Measurements from ENCODE around the gene DCLRE1A.
"Not testable (repeated sequence)": the region's sequence is repeated elsewhere in the genome, so short reads cannot be mapped to it uniquely, and the experiment has no call there.

DCLRE1A gene

GRCh38 chr10:113849946-113850345 lies 3.9 kb downstream of the DCLRE1A start:
- in situ Hi-C loops (cut with MboI; ENCODE audit: low pct_unique_long_range_greater_than_20kb, low sequenced_read_pairs, unreplicated experiment) = no loop called here
- DNase-seq (ENCODE audit: low spot score) = no peak
- TF ChIP-seq CTCF (IDR thresholded peaks at IDR 0.05; ENCODE audit: extremely low read depth, insufficient read depth, missing control alignments) = no peak

GRCh38 chr10:113849140-113849803 lies 4.6 kb downstream of the DCLRE1A start:
- TF ChIP-seq CTCF (IDR thresholded peaks at IDR 0.05; ENCODE audit: extremely low read depth, insufficient read depth, missing control alignments) = no peak
- DNase-seq (ENCODE audit: low spot score) = no peak
- in situ Hi-C loops (cut with MboI; ENCODE audit: low pct_unique_long_range_greater_than_20kb, low sequenced_read_pairs, unreplicated experiment) = no loop called here

GRCh38 chr10:113846036-113846435 lies 7.8 kb downstream of the DCLRE1A start:
- DNase-seq (ENCODE audit: low spot score) = no peak
- TF ChIP-seq CTCF (IDR thresholded peaks at IDR 0.05; ENCODE audit: extremely low read depth, insufficient read depth, missing control alignments) = no peak
- in situ Hi-C loops (cut with MboI; ENCODE audit: low pct_unique_long_range_greater_than_20kb, low sequenced_read_pairs, unreplicated experiment) = no loop called here

GRCh38 chr10:113843972-113844485 lies 9.9 kb downstream of the DCLRE1A start:
- in situ Hi-C loops (cut with MboI; ENCODE audit: low pct_unique_long_range_greater_than_20kb, low sequenced_read_pairs, unreplicated experiment) = no loop called here

GRCh38 chr10:113842171-113842570 lies 11.7 kb downstream of the DCLRE1A start:
- DNase-seq (ENCODE audit: low spot score) = no peak
- TF ChIP-seq CTCF (IDR thresholded peaks at IDR 0.05; ENCODE audit: extremely low read depth, insufficient read depth, missing control alignments) = no peak
- in situ Hi-C loops (cut with MboI; ENCODE audit: low pct_unique_long_range_greater_than_20kb, low sequenced_read_pairs, unreplicated experiment) = no loop called here

More at GRCh38 chr10:113843972-113844485, 9.9 kb downstream of the DCLRE1A start:
- no peak for TF ChIP-seq CTCF (IDR thresholded peaks at IDR 0.05; ENCODE audit: extremely low read depth, insufficient read depth, missing control alignments)
- no peak for DNase-seq (ENCODE audit: low spot score)

GRCh38 chr10:113828567-113828966 lies 25.3 kb downstream of the DCLRE1A start:
- DNase-seq (ENCODE audit: low spot score); in situ Hi-C loops (cut with MboI; ENCODE audit: low pct_unique_long_range_greater_than_20kb, low sequenced_read_pairs, unreplicated experiment): not testable (repeated sequence)

GRCh38 chr10:113825791-113826190 lies 28.1 kb downstream of the DCLRE1A start:
- no peak for TF ChIP-seq CTCF (IDR thresholded peaks at IDR 0.05; ENCODE audit: extremely low read depth, insufficient read depth, missing control alignments)
- DNase-seq (ENCODE audit: low spot score) = no peak
- in situ Hi-C loops (cut with MboI; ENCODE audit: low pct_unique_long_range_greater_than_20kb, low sequenced_read_pairs, unreplicated experiment) = no loop called here
